Stimulated activated naive CD8-positive, alpha-beta T cell treated with anti-CD3 and anti-CD28 coated beads, Interleukin-15, Interleukin-2, amounts not matched to agents 100 U/mL and 50 U/mL, for 24 hours (primary cell): ENCODE results near the gene POC1B.

Experiments used
- ATAC-seq: fragments of 150-1000 bp; cut with Tn5 transposase; one replicate; pipeline ENCODE4 v1.10.0; 2021
- DNase-seq: peaks from one replicate; pipeline ENCODE4 v3.0.0; 2021

POC1B gene

DNA sequence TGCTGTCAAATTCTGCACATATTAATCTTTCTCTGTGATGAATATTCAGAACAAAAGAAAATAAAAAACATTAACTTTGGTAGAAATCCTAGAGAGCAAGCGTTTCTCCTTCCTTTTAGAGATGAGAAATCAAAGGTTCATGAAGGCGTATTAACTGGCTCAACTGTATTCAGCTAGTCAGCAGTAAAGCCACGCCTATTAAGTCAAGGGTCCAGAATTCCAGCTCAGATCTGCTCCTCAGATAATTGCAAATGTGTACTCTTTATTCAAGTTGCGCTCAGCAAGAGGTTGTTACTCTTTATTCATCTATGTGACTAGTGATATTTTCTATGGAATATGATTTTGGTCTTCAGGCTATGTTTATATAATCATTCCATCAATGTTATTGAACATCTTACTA lies 13.1 kb upstream of the POC1B start:
- DNase-seq (no peak), ATAC-seq (no peak)

DNA sequence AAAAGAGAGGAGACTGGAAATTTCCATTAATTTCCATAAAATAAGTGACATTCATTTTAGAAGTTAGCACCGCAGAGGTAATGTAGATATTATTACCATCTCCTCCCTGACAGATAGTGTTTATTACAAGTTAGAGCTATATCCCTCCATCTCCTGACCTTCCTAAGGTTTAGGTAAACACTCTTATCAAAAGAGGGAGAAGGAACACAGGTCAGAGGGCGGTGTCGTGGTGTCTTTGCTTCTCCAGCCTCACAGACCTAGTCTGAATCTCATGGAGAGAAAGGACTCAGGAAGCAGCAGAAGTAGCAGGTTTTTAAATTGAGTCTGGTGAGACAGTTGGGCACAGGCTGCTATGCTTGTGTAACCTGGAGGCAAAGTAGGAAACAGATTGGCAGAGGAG lies 11.5 kb upstream of the POC1B start:
- ATAC-seq (no peak), DNase-seq (no peak)

DNA sequence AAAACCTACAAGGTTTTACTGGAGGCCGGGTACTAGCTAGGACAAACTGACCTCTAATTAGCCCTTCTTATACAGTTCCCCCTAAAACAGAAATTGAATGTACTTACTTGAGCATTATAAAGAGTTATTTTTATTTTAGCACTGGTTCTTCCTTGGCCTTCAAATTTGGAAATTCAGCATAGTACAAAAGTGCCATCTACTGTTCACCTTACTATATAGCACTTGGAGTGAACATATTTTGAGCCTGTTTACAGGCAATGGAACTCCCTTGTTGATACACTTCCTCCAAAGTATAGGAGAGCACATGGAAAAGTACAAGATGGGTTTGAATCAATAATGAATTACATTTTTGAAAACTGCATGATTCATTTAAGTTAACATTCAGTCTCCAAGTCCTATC lies 3.9 kb upstream of the POC1B start:
- DNase-seq (no peak), ATAC-seq (no peak)

DNA sequence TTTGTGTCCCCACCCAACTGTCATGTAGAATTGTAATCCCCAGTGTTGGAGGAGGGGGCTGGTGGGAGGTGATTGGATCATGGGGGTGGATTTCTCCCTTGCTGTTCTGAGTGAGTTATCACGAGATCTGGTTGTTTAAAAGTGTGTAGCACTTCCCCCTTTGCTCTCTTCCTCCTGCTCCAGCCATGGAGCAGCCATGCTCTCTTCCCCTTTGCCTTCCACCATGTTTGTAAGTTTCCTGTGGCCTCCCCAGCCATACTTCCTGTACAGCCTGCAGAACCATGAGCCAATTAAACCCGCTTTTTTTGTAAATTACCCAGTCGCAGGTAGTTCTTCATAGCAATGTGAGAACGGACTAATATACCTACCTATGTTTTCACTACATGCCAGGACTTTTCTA lies 2.6 kb upstream of the POC1B start:
- ATAC-seq (no peak), DNase-seq (no peak)

DNA sequence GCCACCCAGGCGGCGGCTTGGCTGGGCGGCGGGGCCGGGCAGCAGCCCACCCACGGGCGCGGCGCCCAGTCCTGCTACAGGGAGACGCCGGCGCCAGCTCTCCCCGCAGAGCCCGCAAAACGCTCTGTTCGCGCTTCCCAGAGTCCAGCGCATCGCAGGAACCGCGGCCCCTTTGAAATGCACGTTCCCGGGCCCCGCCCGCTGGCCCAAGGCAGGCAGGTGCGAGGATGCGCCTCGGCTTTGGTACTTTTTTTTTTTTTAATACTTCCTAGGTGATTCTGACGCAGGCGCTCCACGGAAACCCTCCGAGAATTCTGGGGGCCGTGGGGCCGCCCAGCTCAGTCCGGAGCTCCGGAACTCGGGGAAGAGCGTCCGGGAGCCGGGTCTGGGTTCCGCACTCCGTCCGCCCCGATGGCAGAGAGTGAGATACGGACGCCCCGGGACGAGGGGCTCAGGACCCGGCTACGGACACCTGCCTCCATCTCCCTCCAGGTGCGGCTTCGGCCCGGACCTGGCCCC lies 483 bp downstream of the POC1B start:
- DNase-seq (peak; percentile 52), ATAC-seq (peak; percentile 37)

DNA sequence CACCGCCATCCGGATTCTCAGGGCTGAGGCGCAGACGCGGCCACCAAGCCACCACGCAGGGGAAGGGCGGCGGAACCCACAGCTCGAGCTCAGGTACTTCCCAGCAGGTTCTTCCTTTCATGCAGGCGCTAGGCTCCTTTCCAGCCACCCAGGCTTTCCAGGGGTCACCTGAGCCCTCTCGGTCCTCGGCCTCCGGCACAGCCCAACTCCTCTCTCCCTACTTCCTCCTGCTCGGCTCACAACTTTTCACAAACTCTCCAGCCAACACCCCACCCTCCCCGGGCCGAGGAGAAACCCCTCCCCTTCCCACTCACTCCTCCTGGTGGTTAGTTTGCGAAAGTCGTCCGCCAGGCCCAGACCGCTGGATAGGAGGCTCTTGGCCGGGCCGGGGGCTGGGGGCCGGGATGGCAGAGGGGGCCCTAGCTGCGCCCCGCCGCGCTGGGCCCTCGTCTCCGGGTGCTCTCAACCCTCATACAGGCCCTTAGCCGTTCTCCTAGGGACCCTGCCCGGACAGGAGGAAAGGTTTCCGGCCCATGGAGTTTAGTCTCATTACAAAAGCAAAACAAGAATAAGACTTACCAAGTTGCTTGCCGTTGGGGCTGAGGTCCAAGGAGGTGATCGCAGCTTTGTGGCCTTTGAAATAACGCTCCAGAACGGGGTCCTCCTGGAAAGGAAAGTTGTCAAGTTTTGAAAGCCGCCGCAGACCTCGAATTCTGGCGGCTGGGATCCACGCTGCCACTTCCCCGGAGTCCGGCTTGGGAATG lies 1.1 kb downstream of the POC1B start, which contains the start of gene GALNT4:
Gene GALNT4 (minus strand): TSS at position 256 of the 764 bp plus-strand sequence. CDS start 247 bp downstream, at position 9.
- ATAC-seq (peak; percentile 69), DNase-seq (peak; percentile 79)

DNA sequence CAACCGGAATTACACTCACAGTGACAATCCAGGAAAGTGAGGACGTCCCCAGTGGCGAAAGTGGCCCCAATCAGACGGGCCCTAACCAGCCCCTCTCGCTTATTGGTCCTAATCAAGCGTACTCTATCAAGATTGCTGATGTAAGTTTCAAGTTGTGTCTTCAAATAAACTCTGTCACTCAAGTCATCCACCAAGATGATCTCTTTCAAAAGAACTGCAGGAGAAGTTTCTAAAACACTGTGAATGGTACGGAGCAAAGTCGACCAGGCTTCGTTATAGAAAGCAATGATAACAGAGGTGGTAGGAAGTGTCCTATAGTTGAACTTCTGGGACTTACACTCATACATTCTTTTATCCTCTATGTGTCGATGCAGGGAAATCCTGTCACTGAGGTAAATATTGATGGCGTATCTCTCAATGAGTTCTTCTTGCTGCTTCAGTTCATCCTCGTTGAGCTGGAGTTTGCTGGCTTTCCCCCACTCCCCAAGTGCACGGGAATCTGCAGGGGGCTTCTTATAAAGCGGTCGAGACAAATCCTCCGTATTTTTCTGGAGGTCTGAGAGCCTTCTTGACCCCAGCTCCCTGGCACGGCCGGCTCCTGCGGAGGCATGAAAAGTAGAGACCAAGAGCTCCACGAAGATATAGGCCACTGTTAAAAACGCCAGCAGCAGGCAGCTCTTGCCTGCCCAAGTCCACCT lies 1.9 kb downstream of the POC1B start:
- DNase-seq = no peak
- ATAC-seq = no peak

DNA sequence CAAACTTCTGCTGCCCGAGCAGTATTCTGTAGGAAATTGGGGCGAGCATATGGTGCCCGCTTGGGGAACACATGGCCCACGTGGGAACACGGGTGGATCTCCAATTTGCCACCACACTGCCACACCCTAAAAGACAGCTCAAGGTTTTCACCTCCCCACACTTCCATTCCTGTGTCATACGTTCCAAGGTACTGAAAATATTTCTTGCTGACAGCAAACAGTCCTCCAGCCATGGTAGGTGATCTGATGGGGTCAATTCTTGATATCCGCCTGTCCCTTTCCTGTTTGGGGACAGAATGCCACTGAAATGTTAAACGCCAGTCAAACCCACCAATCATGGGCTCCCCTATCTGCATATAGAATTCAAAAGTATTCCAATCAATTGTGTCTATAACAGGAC lies 2.5 kb downstream of the POC1B start:
- no peak for DNase-seq
- ATAC-seq = no peak

DNA sequence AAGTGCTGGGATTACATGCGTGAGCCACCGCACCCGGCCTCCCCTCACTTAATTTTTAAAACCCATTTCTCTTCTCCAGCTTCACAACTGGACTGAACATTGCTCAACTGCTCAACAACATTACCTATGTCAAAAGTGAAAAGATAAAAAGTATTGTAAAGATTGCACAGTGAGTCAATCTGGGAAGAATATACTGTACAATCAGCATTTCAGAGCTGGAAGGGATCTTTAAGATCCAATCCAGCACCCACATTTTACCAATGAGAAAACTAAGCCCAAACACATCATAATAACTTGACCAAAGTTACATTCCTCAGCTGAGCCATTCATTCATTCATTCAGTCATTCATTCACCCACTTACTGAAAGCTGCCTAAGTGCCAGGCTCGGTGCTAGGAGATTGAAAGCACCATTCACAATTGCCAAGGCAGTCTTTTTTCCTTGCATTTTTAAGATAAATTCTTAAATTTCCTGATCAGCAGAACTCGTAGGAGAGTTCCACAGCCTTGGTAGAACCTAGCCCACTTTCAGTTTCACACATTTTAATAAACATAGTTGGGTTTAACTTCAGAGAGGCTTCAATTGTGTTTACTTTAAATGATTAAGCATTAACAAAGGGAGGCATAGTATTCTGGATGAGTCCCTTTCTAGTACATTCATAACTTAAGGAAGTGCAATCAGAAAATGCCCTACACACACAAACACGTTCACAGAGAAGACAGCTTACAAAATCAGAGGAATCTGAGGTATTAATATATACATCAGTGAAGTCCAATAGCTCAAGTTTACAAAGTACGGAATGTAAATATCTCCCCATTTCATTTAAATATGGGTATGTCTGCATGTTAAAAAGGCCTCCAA lies 4.3 kb downstream of the POC1B start:
- DNase-seq (no peak), ATAC-seq (no peak)

DNA sequence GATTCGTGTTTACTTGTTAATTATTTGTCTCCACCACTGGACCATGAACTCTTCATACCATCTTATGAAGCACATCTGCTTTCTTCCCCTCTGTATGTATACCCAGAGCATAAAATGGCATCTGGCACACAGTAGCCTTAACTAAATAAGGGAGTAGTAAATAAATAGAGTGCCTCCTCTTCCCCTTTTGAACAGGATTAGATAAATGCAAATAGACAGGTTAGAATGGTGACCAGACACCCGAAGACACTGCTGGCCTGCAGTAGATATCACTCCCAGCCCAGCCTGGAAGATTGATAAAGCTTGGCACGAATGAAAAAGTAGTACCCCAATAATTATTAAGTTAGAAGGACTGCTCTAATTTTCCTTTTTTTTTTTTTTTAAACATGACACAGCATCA lies 8.1 kb downstream of the POC1B start:
- ATAC-seq (no peak), DNase-seq (no peak)

DNA sequence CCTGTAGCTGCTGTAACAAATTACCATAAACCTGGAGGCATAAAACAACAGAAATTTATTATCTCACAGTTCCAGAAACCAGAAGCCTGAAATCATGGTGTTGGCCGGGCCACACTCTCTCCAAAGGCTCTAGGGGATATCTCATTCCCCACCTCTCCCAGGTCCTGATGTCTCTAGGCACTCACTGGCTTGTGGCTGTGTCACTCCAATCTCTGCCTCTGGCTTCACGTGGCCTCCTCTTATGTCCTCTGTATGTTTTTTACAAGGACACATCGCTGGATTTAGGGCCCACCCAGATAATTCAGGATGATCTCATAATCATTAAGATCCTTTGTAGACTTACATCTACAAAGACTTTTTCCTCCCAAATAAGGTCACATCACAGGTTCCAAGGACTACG lies 9.2 kb downstream of the POC1B start:
- DNase-seq = no peak
- ATAC-seq = no peak

DNA sequence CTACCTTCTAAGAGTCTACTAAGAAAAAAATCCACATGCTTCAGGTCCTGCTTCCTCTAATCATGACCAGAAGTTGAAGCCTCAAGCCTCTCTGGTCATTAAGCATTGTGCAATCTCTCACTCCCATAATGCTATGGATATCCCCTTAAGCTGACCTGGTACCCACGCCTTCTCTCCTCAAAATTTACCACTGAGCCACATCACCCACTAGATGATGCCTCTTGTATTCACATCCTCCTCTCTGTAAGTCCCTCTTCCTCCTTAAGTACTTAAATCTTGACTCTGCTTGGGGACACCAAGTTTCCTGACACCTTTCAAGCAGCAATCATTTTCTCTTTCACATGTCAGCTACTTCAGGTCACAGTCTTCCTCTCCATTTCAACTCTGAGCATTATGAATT lies 11.1 kb downstream of the POC1B start:
- DNase-seq (no peak), ATAC-seq (peak; percentile 65)

DNA sequence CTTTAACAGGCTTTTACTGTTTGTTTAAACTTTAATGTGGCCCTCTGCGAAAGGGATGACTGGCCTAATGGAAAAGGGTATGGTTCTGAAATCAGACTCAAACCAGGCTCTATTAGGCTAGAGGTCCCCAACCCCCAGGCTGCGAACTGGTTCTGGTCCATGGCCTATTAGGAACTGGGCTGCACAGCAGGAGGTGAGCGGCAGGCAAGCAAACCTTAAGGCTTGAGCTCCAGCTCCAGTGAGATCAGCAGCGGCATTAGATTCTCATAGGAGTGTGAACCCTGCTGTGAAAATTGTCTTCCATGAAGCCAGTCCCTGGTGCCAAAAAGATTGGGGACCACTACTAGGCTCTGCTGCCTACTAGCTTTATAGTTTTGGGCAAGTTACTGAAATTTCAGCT lies 12.3 kb downstream of the POC1B start:
- no peak for ATAC-seq
- DNase-seq = no peak

DNA sequence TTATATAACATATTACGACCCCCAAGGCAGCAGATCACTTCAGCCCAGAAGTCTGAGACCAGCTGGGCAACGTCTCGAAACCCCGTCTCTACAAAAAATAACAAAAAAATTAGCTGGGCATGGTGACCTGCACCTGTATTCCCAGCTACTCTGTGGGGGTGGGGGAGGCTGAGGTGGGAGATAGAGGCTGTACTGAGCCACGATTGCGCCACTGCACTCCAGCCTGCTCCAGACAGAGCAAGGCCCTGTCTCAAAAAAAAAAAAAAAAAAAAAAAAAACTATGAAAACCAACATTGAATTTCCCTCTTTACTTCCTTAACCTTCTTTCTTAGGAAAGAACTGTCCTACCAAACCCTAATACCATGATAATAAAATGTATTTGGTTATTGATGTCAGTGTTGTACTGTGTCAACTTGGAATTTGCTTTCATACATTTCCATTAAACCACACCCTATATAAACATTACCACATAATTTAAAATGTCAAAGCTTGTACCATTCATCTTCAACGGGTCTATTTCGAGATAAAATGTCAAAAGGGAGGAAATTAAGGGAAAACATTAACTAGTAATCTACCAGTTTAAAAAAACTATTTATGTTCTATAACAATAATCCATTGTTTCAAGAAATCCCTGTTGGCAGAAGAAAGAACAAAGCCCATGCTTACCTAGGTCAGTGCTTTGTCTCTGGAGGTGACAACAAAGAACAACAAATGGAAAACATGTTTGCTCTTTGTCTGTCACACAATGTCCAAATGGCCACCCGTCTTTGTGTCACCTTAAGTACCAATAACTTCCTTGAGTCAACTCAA lies 18.6 kb downstream of the POC1B start:
- DNase-seq = no peak
- no peak for ATAC-seq

DNA sequence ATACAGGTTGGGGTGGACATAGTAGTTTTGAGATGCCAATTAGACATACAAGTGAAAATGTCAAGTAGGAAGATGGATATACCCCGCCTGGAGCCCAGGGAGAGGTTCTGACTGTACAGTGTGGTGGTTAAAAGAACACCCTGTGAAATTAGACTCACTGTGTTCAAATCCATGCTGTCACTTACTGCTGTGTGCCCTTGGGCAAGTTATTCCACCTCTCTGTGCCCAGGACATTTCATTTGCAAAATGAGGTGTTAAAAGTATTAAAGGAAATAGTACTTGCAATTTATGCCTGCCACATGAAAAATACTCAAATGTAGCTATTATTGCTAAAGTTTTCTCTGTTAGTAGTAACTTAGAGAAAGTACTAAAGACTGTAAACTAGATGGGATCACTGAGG lies 19.8 kb downstream of the POC1B start:
- DNase-seq = no peak
- no peak for ATAC-seq

DNA sequence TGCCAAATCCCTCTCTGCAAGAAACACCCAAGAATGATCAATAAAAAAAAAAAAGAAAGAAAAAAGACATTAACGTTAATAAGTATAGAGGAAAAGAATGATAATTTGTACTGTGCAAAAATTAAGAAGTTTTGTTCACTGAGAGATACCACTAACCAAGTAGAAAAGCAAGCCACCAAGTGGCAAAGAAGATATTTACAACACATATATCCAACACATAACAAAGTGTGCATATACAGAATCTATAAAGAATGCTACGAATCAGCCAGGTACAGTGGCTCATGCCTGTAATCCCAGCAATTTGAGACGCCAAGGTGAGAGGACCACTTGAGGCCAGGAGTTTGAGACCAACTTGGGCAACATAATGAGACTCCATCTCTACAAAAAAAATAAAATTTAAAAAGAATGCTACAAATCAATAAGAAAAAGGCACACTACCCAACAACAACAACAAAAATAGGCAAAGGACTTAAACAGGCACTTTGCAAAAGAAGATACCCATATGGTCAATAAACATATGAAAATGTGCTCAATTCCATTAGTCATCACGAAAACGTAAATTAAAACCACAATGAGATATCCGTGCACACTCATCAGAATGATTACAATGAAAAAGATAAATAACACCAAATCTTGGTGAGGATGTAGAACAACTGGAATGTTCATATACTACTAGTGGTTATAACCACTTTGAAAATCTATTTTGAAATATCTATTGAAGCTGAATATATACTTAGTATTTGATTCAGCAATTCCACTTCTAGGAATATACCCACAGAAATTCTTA lies 21.1 kb downstream of the POC1B start:
- DNase-seq (no peak), ATAC-seq (no peak)

DNA sequence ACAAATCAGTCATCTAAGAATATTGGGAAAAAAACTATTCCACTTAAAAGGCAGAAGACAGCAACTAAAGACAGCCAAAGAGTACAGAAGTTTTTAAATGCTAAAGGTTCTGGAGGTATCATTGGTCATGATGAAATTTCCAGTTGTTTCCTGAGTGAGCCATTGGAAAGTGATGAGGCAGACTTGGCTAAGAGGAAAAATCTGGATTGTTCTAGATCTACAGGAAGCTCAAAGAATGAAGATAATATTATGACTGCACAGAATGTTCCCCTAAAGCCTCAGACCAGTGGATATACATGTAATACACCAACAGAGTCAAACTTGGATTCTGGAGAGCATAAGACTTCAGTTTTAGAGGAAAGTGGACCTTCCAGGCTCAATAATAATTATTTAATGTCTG lies 24.1 kb downstream of the POC1B start:
- ATAC-seq = no peak
- no peak for DNase-seq

DNA sequence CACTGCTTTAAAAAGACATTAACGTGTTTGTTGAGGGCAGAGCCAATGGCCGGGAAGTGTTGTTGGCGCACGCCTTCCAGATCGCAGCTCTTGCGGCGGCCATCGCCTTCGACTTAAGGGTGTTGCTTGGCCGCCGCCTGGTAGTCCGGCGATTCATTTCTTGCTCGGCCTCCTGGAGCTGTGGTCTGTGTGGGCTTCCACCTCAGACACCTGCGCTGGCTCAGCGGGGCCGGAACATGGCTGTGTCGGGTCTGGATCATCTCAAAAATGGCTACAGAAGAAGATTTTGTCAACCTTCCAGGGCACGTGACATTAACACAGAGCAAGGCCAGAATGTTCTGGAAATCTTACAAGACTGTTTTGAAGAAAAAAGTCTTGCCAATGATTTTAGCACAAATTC lies 26.0 kb downstream of the POC1B start:
- ATAC-seq = no peak
- no peak for DNase-seq

DNA sequence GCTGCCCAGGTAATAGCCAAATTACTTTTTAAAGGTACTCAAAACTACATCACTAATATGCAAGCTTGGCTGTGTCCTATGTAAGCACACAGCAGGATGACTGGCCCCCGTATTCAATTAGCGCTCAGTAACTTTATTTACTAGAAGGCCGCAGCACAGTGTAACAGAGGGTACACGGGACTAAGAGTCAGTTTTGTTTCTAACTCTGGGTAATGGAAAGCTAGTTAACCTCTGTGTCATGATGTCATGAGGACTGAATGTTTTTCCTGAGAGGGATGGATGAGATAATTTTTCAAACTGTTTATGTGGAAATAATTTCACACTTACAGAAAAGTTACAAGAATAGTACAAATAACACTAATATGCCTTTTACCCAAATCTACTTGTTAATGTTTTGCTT lies 28.4 kb downstream of the POC1B start:
- DNase-seq = no peak

DNA sequence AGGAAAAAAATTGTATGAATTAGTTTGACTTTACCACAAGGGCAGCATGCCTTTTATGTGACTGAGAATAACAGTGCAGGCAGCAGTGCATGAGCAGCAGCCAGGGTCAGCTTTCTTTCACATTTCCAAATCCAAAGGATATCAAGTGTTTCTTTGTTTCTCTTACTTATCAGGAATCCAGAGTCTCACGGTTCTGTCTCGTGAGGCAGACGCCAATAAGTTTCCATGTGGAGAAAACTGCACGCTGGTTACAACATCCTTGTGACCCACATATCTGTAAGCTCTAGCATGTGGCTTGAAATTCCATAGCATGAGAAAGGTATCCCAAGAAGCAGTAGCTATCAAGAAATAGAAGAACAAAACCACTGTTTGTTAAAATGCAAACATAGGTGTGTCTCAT lies 28.8 kb downstream of the POC1B start:
- DNase-seq = no peak

More for the DNA sequence above, 28.4 kb downstream of the POC1B start:
- ATAC-seq = no peak

More for the DNA sequence above, 28.8 kb downstream of the POC1B start:
- no peak for ATAC-seq
